Rectal smooth muscle tissue (tissue), 1 donor: ENCODE results near the gene IZUMO1.

Experiments used
- H3K27ac ChIP-seq: one replicate; pipeline ENCODE4 v1.7.0; 2013; ENCODE audit warnings: low read depth, low read length, inconsistent platforms
- H3K27me3 ChIP-seq: one replicate; pipeline ENCODE4 v1.7.0; 2013; ENCODE audit warnings: low read length; ENCODE audit not compliant: control insufficient read depth, insufficient read depth
- H3K36me3 ChIP-seq: one replicate; pipeline ENCODE4 v1.7.0; 2013; ENCODE audit warnings: low read length; ENCODE audit not compliant: control insufficient read depth, insufficient read depth
- H3K4me1 ChIP-seq: one replicate; pipeline ENCODE4 v1.7.0; 2013; ENCODE audit warnings: low read length; ENCODE audit not compliant: control insufficient read depth, insufficient read depth
- H3K4me3 ChIP-seq: one replicate; pipeline ENCODE4 v1.7.0; 2013; ENCODE audit warnings: low read length
- H3K9ac ChIP-seq: one replicate; pipeline ENCODE4 v1.7.0; 2013; ENCODE audit warnings: low read length

Gene IZUMO1

DNA sequence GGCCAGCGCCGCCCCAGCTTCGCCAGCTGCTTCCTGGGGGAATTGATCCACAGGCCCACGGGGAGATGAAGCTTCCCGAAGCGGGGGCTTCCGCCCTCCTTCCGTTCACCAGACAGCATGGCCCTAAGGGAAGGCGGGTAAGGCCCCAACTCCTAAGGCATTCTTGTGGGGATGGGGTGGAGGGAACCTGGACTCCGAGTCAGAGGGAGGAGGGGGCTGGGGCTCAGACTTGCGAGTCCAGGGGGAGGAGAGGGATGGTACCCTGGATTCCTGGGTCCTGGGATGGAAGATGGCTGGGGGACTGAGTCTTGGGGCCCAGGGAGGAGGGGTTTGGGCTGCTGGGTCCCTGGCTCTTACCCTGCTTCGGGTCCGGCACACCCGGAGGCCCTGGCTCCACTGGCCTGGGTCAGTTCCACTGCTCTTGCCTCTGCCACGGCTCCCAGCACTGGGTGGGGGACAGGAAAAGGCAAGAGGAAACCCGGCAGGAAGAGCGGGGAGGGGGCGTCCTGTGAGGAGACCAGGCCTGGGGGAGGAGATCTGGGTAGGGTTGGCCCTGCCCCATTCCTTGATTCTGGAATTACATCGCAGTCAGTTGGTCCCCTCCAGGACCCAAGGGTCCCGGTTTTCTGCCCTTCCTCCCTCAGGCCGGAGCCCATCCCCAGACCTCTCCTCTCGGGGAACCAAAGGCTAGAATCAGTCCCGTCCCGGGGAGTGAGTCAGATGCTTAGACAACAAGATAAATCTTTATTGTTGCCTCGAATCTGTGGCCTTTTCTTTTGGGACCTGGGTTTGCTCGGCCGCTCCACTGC is 6.3 kb downstream of the IZUMO1 start, which contains the start of gene RASIP1:
Gene RASIP1, minus strand, starts transcription at position 447 of the 809 bp plus-strand sequence. Its CDS starts 328 bp downstream, at position 119.
- Histone ChIP-seq H3K4me3 (peak within 1 kb of the TSS; percentile 60), H3K36me3 (no peaks in the 10 kb centered on the region), H3K27ac (peak within 1 kb of the TSS; percentile 8), H3K4me1 (no peaks in the 10 kb centered on the region), H3K27me3 (no peaks in the 10 kb centered on the region), H3K9ac (no peak within 1 kb of the TSS)

DNA sequence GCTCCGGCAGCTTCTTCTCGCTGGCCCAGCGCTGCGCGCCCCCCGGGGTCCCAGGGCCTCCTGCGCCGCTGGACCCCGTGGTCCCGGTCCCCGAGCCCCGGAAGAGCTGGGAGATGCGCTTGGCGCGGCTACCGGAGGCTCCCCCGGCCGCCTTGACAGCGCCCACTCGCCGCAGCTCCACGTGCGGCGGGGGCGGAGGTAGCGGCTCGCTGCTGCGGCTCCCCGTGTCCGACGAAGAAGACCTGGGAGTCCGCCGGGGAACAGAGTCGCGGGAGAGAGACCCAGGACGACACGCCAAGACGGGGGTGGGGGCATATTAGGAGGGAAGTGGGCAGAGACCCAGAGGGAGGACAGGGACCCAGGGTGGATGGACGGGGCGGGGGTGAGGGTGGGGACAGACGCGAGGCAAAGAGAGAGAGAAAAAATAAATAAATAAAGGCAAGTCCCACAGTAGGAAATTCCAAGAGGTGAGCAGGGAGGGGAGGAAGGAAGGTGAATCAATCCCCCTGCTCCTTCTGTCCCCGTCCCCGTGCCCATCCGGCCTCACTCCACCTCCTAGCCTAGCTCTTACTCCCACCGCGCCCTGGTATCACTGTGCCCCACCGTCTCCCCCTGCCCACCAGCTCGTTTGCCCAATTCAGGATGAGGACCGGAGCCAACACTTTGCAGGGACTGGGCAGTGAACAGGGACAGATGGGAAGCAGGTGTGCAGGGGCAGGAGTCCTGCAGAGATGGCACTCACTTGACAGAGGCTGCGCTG is 7.1 kb downstream of the IZUMO1 start:
- Histone ChIP-seq H3K4me1 (no peaks in the 10 kb centered on the region), H3K27ac (peak overlapping the region; percentile 8), H3K27me3 (no peaks in the 10 kb centered on the region), H3K4me3 (peak overlapping the region; percentile 60), H3K36me3 (no peaks in the 10 kb centered on the region), H3K9ac (no peak overlapping the region)

DNA sequence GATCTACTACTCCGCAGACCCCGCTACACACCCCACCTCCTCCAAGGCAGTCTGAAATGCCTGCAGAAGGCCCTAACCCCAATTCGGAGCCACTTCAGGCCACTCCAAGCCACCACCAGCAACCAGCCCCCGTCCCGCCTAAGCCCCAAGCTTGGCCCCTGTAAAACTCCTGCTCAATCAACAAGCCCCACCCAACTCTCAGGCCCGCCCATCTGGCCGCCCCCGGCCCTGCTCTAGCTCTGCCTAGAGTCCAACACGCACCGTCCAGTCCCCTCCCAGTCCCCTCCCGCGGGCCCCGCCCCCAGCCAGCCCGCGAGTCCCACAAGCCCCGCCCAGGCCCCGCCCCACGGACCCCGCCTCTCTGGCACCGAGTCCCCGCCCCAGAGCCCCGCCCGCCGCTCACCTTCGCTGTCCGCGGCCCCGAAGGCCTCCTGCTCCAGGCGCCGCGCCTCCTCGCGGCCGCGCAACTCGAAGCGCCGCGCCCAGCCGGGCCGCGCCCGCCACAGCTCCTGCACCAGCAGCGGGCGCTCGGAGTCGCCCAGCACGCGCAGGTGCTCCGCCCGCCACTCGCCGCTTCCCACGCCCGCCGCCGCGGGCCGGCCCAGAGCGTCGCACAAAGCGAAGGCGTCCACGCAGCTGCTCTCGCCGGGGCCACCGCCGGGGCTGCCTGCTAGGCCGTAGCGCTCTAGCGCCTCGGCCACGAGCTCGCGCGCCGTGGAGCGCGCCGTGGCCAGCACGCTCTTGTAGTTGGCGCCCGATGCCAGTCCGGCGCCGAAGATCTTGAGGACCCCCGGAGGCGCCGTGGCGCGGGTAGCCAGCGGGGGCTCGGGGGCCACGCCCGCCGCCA is 7.9 kb downstream of the IZUMO1 start:
- Histone ChIP-seq H3K27ac (no peak overlapping the region), H3K27me3 (no peaks in the 10 kb centered on the region), H3K36me3 (no peaks in the 10 kb centered on the region), H3K4me1 (no peaks in the 10 kb centered on the region), H3K4me3 (peak overlapping the region; percentile 60), H3K9ac (no peak overlapping the region)

DNA sequence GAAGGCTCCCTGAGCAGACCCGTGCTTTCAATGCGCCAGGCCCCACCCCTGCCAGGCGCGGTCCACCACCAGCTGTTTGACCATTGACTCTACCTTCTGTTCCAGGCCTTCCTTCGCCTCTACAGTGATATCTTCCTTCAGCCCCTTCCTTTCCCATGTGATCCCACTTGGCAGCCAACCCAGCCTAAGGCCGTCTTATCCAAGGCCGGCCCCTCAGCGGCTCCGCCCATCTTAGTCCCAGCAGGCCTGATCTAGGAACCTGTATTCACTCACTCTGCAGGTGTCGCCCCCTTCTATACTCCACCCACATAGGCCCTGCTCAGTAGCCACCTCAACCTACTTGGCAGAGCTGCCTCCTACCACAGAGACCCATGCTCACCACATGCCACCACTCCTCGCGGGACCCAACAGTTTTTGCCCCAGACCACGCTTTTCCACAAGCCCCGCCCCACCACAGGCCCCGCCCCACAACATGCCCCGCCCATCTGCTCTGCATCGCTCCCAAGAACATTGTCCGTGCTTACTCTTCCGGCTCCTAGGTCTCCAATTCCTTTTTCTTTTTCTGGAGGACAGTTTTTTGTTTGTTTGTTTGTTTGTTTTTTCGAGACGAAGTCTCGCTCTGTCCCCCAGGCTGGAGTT is 9.2 kb downstream of the IZUMO1 start:
- Histone ChIP-seq H3K9ac (no peak overlapping the region), H3K4me3 (no peak overlapping the region), H3K4me1 (no peaks in the 10 kb centered on the region), H3K36me3 (no peaks in the 10 kb centered on the region), H3K27me3 (no peaks in the 10 kb centered on the region), H3K27ac (no peak overlapping the region)

DNA sequence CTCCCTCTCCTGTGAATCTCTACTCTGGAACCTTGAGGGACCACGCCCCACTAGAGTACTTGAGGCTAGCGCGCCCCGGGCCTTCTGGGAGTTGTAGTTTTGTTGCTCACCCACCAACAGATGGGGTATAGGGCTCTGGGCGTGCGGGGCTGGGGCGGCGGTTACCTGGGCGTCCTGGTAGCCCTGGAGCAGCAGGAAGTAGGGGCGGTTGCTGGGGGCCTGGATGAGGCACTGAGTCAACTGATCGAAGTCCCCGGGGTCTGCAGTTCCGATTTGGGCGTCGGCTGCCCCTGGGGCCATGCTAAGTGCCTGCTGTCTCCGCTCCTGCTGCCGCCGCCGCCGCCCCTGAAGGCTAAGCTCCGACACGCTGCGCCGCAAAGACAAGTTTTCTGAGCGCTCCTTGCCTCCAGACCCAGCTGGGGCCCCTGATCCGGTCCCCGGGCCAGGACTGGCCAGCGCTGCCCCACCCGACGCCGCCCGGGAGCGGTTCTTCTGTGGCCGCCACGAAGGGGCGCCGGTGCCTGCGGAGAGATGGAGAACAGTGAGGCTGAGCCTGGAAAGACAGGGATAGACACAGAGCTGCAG is 11.6 kb downstream of the IZUMO1 start:
- H3K27ac ChIP-seq: no peak overlapping the region
- H3K4me1 ChIP-seq: no peaks in the 10 kb centered on the region
- no peak overlapping the region for H3K4me3 ChIP-seq
- no peaks in the 10 kb centered on the region for H3K36me3 ChIP-seq
- H3K9ac ChIP-seq: no peak overlapping the region
- no peaks in the 10 kb centered on the region for H3K27me3 ChIP-seq

DNA sequence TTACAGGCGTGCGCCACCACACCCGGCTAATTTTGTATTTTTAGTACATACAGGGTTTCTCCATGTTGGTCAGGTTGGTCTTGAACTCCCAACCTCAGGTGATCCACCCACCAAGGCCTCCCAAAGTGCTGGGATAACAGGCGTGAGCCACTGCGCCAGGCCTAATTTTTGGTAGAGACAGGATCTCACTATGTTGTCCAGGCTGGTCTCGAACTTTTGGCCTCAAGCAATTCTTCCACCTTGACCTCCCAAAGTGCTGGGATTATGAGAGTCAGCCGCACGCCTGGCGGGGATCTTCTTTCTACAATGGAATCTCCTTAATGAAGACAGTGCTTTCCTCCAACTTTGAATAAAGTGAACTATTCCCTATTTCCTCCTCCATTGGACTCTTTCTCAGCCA is 12.1 kb downstream of the IZUMO1 start:
- H3K27ac ChIP-seq: no peak overlapping the region
- no peak overlapping the region for H3K4me3 ChIP-seq
- no peaks in the 10 kb centered on the region for H3K27me3 ChIP-seq
- no peaks in the 10 kb centered on the region for H3K4me1 ChIP-seq
- H3K9ac ChIP-seq: no peak overlapping the region
- no peaks in the 10 kb centered on the region for H3K36me3 ChIP-seq

DNA sequence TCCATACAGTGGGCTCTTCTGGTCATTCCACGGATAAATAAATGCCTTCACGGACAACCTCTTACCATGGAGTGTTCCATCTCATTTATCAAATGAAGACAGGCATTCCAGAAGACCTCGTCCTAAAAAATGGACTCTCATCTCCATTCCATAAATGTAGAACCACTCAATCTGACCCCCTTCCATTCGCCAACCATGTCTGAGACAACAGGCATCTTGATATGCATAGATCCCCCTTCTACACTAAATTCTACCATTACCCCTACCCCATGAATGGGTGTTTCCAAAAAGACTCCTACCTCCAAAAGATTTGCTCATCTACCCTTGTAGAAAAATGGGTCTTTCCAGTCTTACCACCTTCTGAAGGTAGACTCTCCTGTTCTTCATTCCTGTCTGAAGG is 15.3 kb downstream of the IZUMO1 start:
- Histone ChIP-seq H3K27ac (no peak overlapping the region), H3K9ac (no peak overlapping the region), H3K36me3 (no peaks in the 10 kb centered on the region), H3K27me3 (no peaks in the 10 kb centered on the region), H3K4me1 (no peaks in the 10 kb centered on the region), H3K4me3 (no peak overlapping the region)

DNA sequence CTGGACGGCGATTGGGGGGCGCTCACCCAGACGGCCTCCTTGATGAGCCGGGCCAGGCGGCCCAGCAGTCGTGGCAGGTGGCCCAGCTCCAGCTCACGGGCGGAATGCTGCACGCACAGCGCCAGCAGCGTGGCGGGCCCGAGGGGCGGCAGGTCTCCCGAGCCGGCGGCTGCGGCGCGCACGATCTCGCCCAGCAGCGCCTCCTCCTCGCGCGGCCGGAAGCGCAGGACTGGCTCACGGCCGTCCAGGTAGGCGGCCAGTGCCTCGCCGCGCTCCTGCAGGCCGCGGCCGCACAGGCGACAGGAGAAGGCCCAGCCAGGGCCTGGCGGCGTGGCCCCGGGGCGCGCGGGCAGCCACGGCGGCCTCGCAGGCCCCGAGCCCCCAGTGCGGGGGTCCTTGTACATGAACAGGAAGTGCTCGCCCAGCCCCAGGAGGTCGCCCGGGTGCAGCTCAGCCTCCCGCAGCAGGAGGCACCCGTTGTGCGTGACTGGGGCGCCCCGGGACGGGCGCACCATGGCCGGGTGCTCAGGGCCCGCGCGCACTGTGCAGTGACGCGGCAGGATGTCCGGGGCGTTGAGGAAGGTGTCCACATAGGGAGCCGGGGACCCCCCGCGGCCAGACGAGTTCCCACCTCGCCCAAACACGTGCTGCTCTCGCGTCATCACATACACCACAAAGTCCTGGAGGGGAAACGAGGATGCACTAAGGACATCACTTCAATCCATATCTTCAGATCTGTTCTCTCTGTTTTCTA is 17.6 kb downstream of the IZUMO1 start:
- H3K36me3 ChIP-seq: no peaks in the 10 kb centered on the region
- no peak overlapping the region for H3K27ac ChIP-seq

DNA sequence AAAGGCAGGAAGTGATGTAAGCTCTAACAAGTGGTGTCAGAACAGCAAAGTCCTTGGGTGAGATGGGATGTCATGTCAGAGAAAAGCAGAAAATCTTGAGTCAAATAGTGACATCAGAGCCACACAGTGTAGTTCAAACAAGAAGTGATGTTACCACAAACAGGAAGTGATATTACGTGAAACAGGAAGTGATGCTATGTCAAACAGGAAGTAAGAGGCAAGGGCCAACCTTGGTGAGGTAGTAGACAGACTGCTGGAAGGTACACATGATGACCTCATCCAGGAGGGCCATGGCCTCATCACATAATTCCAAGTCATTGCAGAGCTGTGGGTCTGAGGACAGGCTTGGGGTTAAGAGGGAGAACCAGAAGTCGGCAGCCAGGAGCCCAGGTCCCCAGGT is 20.2 kb downstream of the IZUMO1 start:
- Histone ChIP-seq H3K36me3 (no peaks in the 10 kb centered on the region), H3K27me3 (no peaks in the 10 kb centered on the region), H3K4me1 (no peaks in the 10 kb centered on the region), H3K27ac (no peak overlapping the region), H3K9ac (no peak overlapping the region), H3K4me3 (no peak overlapping the region)

More for the DNA sequence above, 17.6 kb downstream of the IZUMO1 start:
- Histone ChIP-seq H3K4me1 (no peaks in the 10 kb centered on the region), H3K4me3 (no peak overlapping the region), H3K27me3 (no peaks in the 10 kb centered on the region), H3K9ac (no peak overlapping the region)

DNA sequence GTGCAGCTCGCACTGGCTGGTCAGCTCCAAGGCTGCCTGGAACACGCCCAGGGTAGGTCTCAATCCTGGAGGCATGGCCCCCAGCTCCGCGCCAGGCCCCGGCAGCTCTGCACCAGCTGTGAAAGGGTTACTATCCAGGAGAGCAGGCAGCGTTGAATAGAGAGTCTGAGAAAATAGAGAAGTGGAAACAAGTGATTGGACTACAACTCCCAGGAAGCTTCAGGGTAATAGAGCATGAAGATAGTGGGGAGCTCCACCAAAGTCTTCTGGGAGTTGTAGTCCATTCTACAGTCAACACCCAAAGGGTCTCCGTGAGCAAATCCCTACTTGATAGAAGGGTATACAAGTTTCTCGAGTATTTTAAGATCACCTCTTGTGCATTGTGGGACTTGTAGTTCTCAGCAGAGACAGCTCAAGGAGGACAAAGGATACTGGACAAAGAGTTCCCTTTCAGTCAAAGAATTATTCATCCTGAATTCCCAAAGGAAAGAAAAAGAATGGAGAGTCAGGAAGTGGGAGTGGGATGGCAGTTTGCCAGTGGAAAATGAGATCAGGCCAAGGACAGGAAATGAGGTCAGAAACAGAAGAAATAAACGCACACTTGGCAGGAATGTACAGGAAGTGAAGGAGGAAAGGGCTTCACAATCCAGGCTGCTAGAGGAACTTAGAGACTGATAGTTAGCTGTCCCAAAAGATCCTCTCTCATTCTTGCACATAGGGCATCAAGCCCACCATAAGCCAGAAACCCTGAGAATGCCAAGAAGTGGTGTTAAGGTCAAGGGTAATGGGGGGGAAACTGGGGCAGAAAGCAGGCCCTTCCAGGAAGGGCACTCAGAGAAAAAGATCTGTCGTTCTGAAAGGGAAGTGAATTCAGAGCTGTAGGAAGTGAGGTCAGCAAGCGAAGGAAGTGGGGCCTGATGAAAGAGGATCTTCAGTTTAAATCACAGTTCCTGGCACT is 21.6 kb downstream of the IZUMO1 start:
- no peak overlapping the region for H3K4me3 ChIP-seq
- no peak overlapping the region for H3K9ac ChIP-seq
- peaks cover 3% of the 10 kb centered on the region for H3K4me1 ChIP-seq
- no peaks in the 10 kb centered on the region for H3K27me3 ChIP-seq
- H3K36me3 ChIP-seq: no peaks in the 10 kb centered on the region
- peak overlapping the region; percentile 56 for H3K27ac ChIP-seq
